Femur (tissue), 1 donor: ENCODE measurements around the gene MUC22.
"Not testable (repeated sequence)": the region's sequence is repeated elsewhere in the genome, so short reads cannot be mapped to it uniquely, and the experiment has no call there.

Experiments
- DNase-seq: peaks from one replicate; pipeline ENCODE4 v3.0.0-alpha.2; 2017

MUC22 gene

DNA sequence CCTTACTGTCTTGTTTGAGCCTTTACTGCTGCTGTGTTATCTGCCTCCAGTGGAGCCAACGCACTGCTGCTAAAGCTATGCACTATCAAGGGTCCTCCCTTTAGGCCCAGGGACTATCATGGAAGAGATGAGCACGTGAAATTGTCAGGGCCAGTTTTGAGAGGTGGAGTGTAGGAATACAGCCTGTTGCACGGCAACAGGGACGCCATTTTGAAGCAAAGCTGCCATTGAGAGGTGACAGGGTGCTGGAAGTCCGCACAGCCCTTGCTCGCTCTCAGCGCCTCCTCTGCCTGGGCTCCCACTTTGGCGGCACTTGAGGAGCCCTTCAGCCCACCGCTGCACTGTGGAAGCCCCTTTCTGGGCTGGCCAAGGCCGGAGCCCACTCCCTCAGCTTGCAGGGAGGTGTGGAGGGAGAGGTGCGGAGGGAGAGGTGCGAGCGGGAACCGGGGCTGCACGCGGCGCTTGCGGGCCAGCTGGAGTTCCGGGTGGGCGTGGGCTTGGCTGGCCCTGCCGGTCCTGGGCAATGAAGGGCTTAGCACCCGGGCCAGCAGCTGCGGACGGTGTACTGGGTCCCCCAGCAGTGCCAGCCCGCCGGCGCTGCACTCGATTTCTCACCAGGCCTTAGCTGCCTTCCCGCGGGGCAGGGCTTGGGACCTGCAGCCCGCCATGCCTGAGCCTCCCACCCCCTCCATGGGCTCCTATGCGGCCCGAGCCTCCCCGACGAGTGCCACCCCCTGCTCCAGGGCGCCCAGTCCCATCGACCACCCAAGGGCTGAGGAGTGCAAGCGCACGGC is 10.0 kb upstream of the MUC22 start:
- DNase-seq: not testable (repeated sequence)

DNA sequence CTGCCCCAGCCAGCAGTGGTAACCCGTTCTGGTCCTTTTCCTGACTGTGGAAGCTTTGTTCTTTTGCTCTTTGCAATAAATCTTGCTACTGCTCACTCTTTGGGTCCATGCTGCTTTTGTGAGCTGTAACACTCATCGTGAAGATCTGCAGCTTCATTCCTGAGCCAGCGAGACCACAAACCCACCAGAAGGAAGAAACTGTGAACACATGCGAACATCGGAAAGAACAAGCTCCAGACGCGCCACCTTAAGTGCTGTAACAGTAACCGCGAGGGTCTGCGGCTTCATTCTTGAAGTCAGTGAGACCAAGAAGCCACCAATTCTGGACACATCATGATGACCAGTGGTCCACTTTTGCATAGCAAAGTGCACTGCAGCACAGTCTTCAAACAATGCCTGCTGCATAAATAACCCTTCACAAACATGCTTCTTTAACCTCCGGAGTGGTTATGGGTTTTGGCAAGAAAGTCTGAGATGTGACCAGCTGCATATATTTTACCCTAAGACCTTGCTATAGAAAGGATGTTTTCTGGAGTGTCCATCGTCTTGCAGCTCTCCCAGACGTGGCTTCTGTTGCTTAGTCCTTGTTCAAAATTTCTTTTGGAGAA is 8.9 kb upstream of the MUC22 start:
- DNase-seq: no peak

DNA sequence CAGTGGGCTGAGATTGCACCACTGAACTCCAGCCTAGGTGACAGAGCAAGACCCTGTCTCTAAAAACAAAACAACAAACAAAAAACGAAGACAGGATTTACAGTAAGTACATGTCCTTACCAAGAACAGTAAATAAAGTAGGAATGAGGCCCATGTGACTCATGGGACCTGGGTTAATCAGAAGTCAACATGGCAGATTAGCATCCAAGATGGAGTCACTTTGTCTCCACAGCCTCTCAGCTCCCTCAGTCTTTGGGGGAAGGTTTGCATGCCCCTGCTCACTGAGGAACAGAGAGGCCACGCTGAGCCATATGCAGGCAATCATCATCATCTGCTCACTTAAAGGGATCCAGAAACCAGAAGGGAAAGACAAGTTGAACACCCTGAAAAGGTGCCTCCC is 7.8 kb upstream of the MUC22 start:
- no peak for DNase-seq

DNA sequence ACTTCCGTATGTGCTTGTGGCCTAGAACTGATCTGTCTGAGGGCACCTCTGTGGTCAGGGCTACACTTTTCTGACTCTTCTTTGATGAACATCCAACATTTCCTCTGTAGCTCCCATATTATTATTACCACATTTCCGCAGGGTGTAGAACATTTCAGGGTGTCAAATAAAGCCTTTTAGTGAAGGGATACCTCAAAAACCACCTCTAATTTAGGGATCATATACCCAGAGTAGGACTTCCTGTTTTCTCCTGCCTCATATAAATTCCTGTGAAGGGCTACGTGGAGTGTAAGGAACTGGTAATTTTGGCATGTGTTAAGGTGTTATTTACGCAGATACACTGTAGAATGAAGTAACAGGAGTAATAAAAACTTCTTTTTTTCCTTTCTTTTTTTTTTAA is 5.5 kb upstream of the MUC22 start:
- no peak for DNase-seq

DNA sequence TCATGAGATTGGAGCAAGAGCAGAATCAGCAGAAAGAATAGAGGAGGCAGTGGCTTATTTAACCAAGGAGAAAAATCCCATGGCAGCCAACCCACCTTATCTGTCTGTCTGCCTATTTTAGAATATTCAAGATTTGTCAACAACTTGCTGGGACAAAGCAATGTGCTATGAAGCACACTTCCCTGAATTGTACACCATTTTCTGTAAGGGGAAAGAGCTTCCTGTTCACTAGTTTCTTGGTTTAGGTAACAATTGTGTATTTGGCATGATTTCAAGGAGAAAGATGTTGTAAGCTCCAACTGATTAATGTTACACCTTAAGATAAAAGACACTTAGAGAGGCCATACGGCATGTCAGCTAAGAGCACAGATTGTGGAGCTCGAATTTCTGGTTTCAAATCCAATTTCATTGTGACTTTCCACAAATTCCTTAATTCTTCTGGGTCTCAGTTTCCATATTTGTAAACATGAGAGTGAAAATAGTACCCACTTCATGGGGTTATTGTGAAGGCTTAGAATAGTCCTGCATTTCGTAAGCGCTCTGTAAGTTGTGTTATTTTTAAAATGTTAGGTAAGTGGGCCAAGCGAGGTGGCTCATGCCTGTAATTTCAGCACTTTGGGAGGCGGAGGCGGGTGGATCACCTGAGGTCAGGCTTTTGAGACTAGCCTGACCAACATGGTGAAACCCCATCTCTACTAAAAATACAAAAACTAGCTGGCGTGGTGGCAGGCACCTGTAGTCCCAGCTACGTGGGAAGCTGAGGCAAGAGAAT is 4.8 kb upstream of the MUC22 start:
- no peak for DNase-seq

DNA sequence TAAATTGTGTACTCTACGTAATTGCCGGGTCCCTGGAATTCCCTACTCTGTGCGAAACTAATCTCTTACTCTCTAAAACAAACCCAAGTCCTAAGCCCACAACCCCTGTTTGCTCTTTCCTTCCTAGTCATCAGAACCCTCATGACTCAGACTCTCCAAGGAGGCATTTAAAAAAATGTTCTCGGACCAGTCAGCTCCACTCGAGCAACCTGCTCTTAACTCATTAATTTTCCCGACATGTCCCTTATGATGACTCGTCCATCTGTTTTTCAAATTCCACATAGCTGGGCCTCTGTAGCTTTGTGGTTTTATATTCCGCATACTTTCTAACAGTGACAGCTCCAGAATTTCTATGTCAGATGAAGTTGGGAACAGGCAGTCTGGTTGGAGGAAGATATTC is 2.6 kb upstream of the MUC22 start:
- no peak for DNase-seq

DNA sequence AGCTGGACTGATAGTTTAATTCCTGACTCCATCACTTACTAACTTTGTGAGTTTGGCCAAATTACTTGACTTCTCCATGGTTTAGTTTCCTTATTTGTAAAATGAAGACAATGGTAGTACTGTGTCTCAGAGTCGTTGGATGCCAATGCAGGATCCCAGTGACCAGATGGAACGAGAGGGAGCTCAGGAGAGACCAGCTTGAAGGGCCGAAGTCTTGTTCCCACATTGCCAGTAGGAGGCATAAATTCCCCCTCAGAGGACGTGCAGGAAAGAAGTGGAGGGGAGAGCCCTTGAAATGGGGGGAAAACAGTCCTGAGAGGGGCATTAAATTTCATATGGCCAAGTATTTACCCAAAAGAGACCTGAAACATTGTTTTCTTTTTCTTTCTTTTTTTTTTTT is 2.1 kb upstream of the MUC22 start:
- DNase-seq: no peak

DNA sequence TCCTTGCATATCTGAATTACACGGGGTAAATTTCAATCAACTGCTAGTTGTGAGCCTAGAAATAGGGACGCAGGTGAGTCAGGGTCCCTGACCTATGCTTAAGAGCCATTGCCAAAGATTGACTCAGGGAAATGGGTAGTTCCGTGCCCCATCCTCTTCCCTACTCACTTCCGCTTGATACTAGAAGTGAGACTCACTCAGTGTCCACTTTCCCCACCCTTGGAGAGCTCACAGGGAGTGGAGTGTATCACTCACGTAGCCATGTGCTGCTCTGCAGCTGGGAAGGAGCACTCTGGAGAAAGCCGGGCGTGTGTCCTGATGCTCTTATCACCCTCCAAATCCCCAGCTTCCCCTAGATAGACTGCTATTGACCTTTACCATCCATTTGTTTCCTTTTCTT is 543 bp upstream of the MUC22 start:
- DNase-seq: no peak

DNA sequence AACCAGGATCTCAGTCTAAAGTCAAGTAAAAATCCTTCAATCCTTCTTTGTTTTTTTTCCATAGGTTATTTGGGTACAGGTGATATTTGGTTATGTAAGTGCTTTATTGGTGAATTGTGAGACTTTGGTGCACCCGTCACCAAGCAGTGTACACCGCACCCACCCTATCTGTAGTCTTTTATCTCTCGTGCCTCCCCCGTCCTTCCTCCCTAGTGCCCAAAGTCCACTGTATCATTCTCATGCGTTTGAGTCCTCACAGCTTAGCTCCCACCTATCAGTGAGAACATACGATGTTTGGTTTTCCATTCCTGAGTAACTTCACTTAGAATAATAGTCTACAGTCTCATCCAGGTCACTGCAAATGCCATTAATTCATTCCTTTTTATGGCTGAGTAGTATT is 879 bp downstream of the MUC22 start:
- no peak for DNase-seq

DNA sequence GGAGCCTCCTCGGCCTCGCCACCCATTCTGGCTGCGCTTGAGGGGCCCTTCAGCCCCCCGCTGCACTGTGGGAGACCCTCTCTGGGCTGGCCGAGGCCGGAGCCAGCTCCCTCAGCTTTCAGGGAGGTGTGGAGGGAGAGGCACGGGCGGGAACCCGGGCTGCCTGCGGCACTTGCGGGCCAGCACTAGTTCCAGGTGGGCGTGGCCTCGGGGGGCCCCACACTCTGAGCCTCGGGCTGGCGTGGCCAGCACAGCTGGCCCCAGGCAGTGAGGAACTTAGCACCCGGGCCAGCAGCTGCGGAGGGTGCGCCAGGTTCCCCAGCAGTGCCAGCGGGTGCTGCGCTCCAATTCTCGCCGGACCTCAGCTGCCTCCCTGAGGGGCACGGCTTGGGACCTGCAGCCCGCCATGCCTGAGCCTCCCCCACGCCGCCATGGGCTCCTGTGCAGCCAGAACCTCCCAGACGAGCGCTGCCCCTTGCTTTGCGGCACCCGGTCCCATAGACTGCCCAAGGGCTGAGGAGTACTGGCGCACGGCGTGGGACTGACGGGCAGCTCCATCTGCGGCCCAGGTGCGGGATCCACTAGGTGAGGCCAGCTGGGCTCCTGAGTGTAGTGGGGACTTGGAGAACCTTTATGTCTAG is 6.5 kb downstream of the MUC22 start:
- no peak for DNase-seq

DNA sequence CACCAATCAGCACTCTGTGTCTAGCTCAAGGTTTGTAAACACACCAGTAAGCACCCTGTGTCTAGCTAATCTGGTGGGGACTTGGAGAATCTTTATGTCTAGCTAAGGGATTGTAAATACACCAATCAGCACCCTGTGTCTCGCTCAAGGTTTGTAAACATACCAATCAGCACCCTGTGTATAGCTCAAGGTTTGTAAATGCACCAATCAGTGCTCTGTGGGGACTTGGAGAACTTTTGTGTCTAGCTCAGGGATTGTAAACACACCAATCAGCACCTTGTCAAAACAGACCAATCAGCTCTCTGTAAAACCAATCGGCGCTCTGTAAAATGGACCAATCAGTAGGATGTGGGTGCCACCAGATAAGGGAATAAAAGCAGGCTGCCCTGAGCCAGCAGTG is 7.2 kb downstream of the MUC22 start:
- DNase-seq: not testable (repeated sequence)

DNA sequence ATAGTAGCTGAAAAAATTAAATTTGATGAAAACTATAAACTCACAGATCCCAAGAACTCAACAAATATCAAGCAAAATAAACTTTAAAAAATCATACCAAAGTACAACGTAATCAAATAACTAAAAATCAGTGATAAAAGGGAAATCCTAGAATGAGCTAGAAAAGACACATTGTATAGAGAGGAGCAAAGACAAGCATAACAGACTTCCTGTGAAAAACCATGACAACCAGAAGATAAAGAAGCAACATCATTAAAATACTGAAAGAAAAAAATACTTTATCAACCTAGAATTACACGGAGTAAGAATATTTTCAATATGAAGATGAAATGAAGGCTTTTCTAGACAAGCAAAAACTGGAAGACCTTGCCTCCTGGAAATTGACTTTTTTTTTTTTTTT is 9.8 kb downstream of the MUC22 start:
- no peak for DNase-seq

DNA sequence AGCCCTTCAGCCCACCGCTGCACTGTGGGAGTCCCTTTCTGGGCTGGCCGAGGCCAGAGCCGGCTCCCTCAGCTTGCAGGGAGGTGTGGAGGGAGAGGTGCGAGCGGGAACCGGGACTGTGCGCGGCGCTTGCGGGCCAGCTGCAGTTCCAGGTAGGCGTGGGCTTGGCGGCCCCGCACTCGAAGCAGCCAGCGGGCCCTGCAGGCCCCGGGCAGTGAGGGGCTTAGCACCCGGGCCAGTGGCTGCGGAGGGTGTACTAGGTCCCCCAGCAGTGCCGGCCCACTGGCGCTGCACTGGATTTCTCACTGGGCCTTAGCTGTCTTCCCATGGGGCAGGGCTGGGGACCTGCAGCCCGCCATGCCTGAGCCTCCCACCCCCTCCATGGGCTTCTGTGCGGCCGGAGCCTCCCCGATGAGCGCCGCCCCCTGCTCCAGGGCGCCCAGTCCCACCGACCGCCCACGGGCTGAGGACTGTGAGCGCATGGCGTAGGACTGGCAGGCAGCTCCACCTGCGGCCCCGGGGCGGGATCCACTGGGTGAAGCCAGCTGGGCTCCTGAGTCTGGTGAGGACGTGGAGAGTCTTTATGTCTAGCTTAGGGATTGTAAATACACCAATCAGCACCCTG is 10.5 kb downstream of the MUC22 start:
- not testable (repeated sequence) for DNase-seq

DNA sequence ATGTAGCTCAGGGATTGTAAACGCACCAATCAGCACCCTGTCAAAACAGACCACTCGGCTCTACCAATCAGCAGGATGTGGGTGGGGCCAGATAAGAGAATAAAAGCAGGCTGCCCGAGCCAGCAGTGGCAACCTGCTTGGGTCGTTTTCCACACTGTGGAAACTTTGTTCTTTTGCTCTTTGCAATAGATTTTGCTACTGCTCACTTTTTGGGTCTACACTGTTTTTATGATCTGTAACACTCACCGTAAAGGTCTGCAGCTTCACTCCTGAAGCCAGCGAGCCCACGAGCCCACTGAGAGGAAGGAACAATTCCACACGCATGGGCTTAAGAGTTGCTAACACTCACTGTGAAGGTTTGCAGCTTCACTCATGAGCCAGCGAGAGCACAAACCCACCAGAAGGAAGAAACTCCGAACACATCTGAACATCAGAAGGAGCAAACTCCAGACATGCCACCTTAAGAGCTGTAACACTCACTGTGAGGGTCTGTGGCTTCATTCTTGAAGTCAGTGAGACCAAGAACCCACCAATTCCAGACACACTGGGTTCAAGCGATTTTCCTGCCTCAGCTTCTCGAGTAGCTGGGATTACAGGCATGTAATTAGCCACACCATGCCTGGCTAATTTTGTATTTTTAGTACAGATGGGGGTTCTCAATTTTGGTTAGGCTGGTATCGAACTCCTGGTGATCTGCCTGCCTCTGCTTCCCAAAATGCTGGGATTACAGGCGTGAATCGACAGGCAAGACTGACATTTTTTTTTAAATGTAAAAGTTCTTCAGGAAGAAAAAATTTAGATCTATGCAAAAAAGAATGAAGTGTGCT is 11.6 kb downstream of the MUC22 start:
- DNase-seq: not testable (repeated sequence)

DNA sequence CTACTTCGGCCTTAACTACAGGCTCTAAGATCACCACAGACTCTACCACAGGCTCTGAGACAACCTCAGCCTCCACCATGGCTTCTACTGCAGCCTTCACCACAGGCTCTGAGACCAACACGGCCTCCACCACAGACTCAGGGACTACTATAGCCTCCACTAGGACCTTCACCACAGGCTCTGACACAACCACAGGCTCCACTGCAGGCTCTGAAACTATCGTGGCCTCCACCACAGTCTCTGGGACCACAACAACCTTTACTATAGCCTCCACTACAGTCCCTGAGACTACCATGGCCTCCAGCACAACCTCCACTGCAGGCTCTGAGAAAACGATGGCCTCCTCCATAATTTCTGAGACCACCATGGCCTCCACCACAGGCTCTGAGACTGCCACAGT is 15.3 kb downstream of the MUC22 start:
- no peak for DNase-seq

DNA sequence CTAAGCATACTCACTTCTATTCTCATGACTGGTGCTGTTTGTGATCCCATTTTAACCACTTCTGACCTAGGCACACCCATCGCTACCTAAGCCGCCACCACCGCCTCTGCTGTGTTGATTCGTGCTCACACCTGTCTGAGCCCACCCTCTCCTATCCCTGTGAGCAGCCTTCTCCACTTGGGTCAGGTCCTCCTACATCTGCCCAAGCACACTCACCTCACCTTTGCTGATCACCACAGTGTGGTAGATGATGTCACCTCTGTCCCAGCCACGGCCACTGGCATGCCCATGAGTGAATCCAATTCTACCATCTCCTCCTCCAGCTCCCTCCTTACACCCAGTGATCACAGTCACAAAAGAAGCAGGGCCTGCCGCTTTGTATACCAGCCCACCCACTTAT is 20.8 kb downstream of the MUC22 start:
- DNase-seq: no peak

DNA sequence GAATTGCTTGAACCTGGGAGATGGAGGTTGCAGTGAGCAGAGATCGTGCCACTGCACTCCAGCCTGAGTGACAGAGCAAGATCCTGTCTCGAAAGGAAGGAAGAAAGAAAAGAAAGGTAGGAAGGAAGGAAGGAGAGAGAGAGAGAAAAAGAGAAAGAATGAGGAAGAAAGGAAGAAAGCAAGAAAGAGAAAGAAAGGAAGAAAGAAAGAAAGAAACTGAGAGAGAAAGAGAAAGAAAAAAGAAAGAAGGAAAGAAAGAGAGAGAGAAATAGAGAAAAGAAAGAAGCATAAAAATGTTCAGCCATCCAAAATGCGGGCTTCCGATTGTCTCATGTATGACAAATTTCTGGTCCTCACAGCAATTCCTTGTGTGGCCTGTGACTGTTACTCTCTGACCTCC is 22.8 kb downstream of the MUC22 start:
- DNase-seq: no peak

DNA sequence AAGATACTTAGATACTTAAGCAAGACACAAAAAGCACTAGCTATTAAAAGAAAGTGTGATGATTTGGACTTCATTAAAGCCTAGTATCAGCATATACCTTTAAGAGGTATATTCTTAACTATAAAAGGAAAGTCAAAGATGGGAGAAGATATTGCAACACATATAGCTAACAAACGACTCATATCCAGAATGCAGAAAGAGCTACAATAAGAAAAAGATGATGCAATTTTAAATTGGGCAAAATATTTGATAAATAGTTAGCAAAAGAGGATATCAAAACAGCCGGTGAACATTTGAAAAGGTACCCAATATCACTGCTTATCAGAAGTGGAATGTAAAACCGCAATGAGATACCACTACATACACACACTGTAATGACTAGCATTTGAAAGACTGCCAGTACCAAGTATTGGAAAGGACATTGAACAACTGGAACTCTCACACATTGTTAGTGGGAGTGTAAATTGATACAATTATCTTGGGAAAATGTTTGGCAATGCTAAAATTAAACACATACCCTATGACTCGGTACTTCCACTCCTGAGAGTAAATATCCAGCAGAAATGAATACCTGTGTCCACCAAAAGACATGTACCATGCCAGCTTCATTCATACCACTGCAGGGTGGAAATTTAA is 25.7 kb downstream of the MUC22 start:
- no peak for DNase-seq

DNA sequence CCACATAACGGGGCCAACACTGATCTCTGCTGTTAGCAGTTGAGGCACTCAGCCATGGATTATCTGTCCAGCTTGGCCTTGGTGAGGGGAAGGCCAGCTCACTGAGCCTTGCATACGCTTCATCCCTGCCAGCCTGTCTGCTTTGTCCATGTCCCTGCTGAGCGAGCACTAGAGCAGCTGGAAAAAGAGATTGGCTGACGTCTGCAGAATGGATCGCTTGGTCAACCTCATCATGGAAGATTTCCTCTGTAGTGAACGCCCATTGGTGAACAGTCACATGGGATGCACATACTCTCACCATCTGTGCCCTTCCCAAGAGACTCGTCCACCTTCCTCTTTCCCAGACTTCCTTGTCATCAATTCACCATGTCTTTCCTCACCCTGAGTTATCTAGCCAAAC is 26.9 kb downstream of the MUC22 start:
- DNase-seq: no peak

DNA sequence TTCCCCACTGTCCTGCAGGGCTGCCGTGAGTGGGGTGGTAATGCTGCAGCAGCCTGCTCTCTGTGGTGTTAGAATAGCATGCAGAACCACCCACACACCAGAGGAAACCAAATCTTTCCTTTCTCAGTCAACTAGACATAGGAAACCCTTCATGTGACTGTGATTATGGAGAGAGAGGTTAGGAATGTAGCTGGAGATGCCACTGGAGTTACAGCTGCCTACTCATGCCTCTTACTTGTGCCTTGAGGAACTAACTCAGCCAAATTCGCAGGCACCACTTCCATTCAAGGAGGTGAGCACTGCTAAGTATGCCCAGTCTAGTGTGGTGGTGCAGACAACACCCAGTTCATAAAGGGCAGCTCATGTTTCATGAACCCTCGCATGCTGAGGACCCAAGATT is 27.4 kb downstream of the MUC22 start:
- DNase-seq: no peak

DNA sequence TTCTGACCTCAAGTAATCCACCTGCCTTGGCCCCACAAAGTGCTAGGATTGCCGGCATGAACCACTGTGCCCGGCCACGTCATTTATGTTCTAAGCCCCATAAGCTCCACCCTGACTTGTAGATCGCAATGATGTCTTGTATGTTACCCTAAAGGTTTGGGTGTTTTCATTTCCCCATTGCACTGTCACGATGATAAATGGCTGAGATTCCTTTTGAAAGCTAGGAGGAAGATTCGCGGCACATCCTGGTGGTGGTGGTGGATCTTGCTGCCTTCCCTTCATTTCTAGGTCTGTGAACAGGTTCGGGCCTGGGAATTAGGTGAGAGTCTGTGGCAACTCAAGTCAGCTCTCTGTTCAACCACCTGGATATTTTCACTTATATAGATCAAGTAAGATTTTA is 28.3 kb downstream of the MUC22 start:
- DNase-seq: no peak

DNA sequence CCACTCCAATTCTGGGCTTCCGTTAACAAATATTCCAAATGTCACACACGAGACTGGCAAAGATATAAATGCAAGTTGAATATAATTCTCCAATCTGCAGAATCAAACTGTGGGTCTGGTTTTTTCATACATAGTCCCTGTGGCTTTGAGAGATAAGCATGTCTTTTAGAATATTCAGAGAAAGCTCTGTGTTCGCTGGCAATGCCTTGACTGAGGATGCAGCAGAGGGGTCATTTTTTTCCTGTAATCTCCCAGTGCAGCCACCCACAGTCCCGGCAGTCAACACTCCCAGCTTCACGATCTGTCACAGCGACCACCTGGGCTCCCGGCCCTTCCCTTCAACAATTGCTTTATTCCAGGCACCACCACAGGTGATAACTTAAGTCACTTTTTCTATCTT is 30.5 kb downstream of the MUC22 start:
- no peak for DNase-seq
